ENCODE measurements around the gene ENPP6.
"Not testable (repeated sequence)": the region's sequence is repeated elsewhere in the genome, so short reads cannot be mapped to it uniquely, and the experiment has no call there.

Gene ENPP6

DNA sequence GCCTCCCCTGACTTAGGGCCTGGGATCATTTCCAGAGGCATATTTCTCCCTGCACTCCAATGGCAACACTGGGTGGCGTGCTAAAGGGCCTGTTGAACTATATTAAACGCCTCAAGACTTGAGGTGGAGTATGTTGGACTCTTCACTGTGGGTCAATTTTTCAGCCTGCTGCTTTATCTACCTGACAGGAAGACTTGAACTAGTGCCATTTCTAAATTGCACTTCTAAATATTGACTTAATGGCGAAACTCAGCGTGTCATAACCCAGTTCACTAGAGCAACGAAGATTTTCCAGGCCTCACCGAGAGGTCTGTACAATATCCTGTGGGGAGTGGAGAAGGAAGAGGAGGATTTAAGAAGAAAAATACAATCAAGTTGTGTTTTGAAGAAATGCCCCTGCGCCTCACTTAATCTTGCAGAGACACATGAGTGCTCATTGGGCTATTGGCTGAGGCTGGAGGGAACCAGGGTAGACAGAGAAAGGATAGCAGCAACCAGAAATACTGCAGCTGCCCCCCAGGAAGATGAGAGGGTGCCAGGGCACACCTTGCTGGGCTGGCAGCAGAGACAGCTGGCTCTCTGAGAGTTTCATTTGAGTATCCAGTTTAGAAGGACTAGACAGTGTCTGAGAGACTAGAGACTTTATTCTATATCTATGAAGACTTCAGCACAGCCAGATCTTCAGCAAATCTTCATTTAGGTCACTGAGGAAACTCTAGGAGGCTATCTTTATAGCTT is 67.4 kb downstream of the ENPP6 start:
- no peak for DNase-seq (ENCODE audit: low read depth in 2 of 2, low spot score in 1 of 2)

GRCh38 chr4:184148738-184149637 is 68.7 kb downstream of the ENPP6 start:
- DNase-seq (ENCODE audit: low read depth in 2 of 2, low spot score in 1 of 2), result no peak

- no peak for DNase-seq (ENCODE audit: low read depth in 2 of 2, low spot score in 1 of 2)
Observed at GRCh38 chr4:184147858-184148737, 69.6 kb downstream of the ENPP6 start.

DNA sequence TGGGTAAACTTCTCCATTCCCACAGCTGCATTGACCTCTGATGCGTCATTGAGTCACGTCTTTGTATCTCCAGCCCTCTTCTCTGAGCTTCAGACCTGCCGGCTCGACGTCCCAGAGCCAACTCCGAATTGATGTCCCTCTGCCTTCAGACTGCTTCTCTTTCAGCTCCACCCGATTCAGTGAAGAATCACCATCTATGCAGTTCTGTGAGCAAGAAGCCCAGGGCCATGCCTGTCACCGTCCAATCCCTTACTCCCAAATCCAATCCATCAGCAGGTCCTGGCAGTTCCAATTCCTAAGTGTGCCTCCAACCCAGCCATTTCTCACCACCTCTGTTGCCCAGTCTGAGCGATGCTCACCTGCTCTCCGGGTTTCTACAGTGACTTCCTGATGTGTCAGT is 70.7 kb downstream of the ENPP6 start:
- DNase-seq (ENCODE audit: low read depth in 2 of 2, low spot score in 1 of 2), result no peak

GRCh38 chr4:184145596-184145995 is 72.1 kb downstream of the ENPP6 start:
- DNase-seq (ENCODE audit: low read depth in 2 of 2, low spot score in 1 of 2), result no peak

- no peak for DNase-seq (ENCODE audit: low read depth in 2 of 2, low spot score in 1 of 2)
Observed at GRCh38 chr4:184143770-184144564, 73.7 kb downstream of the ENPP6 start.

- no peak for DNase-seq (ENCODE audit: low read depth in 2 of 2, low spot score in 1 of 2)
Observed at GRCh38 chr4:184142121-184143000, 75.3 kb downstream of the ENPP6 start.

DNA sequence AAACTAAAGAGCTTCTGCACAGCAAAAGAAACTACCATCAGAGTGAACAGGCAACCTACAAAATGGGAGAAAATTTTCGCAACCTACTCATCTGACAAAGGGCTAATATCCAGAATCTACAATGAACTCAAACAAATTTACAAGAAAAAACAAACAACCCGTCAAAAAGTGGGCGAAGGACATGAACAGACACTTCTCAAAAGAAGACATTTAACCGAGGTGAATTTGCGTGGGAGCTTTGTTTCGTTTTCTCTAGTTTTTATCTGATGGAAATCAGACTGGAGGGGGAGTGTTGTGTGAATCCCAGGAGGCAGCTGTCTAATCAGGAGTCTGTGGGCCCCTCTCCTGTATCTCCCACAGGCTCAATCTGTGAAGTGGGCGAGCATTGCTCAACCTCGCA is 76.8 kb downstream of the ENPP6 start:
- not testable (repeated sequence) for DNase-seq (ENCODE audit: low read depth in 2 of 2, low spot score in 1 of 2)

DNA sequence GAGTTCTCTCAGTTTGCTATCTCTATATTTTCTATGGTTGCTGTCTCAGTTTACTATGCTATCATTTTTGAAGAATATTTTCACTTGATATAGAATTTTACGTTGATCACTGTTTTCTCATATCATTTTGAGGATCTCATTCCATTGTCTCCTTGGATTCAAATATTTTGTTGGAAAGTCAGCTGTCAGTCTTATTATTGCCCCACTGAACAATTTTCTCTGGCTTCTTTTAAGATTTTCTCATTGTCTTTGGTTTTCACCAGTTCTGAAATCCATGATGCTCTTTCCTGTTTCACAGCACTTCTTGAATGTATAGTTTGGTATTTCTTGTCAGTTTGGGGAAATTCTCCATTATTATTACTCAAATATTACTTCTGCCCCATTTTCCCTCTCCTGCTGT is 81.1 kb downstream of the ENPP6 start:
- DNase-seq (ENCODE audit: low read depth in 2 of 2, low spot score in 1 of 2), result no peak

DNA sequence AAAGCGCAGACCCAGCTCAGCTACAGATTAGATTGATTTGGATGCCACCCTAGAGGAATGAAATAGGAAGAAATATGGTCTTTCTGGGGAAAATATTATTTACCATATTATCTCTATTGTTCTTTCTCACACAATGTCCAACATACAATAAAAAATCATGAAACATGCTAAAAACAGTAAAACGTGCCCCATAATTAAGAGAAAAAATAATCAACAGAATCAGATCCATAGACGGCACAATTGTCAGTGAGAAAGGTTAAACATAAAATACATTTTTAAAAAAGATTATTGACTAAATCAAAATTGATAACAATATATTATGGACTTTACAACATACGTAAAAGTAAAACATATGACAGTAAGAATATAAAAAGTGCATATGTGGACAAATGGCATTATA is 90.9 kb downstream of the ENPP6 start:
- no peak for DNase-seq (ENCODE audit: low read depth in 2 of 2, low spot score in 1 of 2)

DNA sequence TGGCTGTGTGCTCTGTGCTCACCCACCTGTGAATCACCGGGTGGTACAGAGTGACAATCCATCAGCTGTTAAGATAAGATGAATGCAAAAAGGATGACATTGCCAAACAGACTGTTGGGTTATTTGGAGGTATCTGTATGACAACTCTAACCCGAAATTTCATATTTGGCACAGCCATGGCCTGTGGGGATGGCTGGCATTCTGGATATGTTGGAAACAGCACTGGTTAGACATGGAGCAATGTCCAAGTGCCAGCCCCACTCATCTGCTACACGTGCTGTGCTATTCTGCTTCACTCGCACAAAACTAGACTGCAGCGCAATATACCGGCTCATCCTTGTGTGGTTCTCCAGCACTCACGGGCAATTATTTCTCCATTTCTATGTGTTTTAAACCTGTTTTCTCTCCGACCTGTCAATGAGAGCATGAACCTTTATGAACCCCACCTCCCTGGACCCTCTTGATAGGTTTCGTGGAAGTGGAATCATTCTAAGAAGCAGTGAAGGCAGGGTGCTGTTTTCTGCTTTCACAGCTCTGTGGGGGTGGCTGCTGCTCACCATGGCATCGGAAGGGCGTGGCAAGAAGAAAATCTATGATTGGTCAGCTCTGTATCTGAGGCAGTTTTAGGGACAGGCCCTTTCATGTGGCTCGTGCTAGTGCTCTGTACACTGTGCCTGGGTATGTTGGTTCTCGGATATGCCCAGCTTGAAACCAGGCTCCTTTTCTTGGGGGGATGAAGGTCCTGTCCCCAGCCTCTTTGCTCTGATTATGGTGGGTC is 94.9 kb downstream of the ENPP6 start:
- DNase-seq (ENCODE audit: low read depth in 2 of 2, low spot score in 1 of 2), result no peak

GRCh38 chr4:184120549-184121127 is 97.0 kb downstream of the ENPP6 start:
- no peak for DNase-seq (ENCODE audit: low read depth in 2 of 2, low spot score in 1 of 2)

DNA sequence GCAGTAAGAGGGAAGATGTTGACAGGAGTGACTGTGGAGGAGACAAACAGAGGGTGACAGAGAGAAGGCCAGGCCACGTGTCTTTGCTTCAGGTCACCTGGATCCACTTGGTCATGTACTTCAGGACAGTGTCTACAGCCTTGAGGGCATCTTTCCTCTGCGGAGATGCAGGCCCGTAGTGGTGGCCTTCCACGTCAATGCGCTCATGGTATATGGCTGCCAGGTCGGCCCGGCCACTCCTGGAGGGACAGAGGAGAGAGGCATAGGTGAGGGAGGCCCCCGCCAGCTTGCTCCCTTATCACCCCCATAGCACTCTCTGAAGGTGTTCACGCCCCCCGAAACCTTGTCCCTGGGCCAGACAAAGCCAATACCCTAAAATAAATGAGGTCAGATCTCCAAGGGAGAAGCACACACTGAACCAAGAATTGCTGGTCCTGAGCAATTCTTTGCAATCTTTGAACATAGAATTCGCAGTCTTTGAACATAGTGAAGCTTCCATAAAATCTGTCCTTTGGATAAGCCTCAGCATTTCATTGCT is 99.9 kb downstream of the ENPP6 start:
- no peak for DNase-seq (ENCODE audit: low read depth in 2 of 2, low spot score in 1 of 2)

- DNase-seq (ENCODE audit: low read depth in 2 of 2, low spot score in 1 of 2), result no peak
Observed at GRCh38 chr4:184115399-184115798, 102.3 kb downstream of the ENPP6 start.

GRCh38 chr4:184114431-184114830 is 103.2 kb downstream of the ENPP6 start:
- no peak for DNase-seq (ENCODE audit: low read depth in 2 of 2, low spot score in 1 of 2)

- DNase-seq (ENCODE audit: low read depth in 2 of 2, low spot score in 1 of 2), result no peak
Observed at GRCh38 chr4:184112006-184112550, 105.6 kb downstream of the ENPP6 start.

DNA sequence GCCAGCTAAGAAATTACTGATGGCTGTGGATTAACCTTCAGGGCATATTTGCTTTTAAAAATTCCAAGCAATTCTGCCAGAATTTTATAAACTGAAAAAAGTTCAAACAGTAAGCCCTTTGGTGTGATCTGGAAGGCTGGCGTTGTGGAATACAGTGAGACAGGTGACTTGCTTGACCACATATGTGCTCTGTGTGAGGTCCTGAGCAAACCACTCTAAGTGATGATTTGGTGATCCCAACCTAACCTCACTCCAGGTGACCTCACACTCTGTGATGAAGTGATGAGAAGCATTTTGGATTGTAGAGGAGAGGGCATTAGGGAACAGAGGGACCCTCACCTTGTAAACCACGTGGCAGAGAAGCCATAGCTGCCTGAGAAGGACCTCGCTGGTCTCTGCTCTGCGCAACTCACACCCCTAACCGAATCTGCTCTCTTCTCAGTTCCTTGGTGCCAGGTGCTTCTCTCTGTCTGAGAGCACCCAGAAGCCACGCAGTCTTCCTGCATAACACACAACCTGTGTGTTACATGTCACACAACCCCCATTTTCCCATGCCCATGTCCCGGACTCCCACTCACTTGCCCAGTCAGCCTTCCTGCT is 106.3 kb downstream of the ENPP6 start:
- DNase-seq (ENCODE audit: low read depth in 2 of 2, low spot score in 1 of 2), result no peak

All from stimulated activated CD8-positive, alpha-beta memory T cell treated with anti-CD3 and anti-CD28 coated beads, Interleukin-4, amount 100 ng/mL, for 1 hour (primary cell).